Bronchial epithelial cell (primary cell): ENCODE data around the gene SMC5. TPM values are rescaled to one million over a fixed set of nuclear protein-coding genes. Genes with fewer than 3 reads are reported as not detected.
"Not testable (repeated sequence)": the region's sequence is repeated elsewhere in the genome, so short reads cannot be mapped to it uniquely, and the experiment has no call there.

Experiments used
- DNase-seq: peaks from one replicate; pipeline ENCODE4 v3.0.0-alpha.2; 2010; ENCODE audit warnings: low read depth
- FAIRE-seq: peaks from 2 replicates; lab custom pipeline; 2011; peaks lifted over from hg19 to GRCh38; lab: Jason Lieb, UNC
- H3K27me3 ChIP-seq: 2 replicates; pipeline ENCODE4 v1.5.1; 2011; ENCODE audit warnings: low read length; ENCODE audit not compliant: control insufficient read depth, insufficient read depth
- H3K36me3 ChIP-seq: 2 replicates; pipeline ENCODE4 v1.5.1; 2011; ENCODE audit warnings: low read length; ENCODE audit not compliant: control insufficient read depth, insufficient read depth
- H3K4me3 ChIP-seq: 2 replicates; pipeline ENCODE4 v1.5.1; 2011; ENCODE audit warnings: mild to moderate bottlenecking, low read depth, low read length, control low read depth
- total RNA-seq: library from RNA; depleted of rRNA; stranded (reverse); fragments of >200 nt; gene quantifications from 2 replicates; pipeline ENCODE4 v1.2.1, GENCODE V29; 2014
- TF ChIP-seq, protein P1 (sequence below): IDR thresholded peaks from 2 replicates; pipeline ENCODE4 v1.5.1; 2011; ENCODE audit warnings: mild to moderate bottlenecking, moderate library complexity, low read length, control low read depth, inconsistent platforms; ENCODE audit not compliant: insufficient read depth, severe bottlenecking

SMC5 gene
- total RNA-seq, 1 donor from 2014 or later = 16.6 TPM

DNA sequence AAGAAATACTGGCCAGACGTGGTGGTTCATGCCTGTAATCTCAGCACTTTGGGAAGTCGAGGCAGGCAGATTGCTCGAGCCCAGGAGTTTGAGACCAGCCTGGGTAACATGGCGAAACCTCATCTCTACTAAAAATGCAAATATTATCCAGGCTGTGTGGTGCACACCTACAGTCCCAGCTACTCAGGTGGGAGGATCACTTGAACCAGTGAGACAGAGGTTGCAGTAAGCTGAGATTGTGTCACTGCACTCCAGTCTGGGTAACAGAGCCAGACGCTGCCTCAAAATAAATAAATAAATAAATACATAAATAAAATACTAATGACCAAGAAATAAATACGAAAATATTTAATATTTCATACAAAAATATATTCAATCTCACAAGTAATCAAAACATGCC lies 136.9 kb downstream of the SMC5 start:
- no peak for FAIRE-seq
- Histone ChIP-seq H3K27me3 (no peaks in the 10 kb centered on the region), H3K36me3 (peaks cover 1% of the 10 kb centered on the region), H3K4me3 (no peak overlapping the region)
- TF ChIP-seq, protein P1, sequence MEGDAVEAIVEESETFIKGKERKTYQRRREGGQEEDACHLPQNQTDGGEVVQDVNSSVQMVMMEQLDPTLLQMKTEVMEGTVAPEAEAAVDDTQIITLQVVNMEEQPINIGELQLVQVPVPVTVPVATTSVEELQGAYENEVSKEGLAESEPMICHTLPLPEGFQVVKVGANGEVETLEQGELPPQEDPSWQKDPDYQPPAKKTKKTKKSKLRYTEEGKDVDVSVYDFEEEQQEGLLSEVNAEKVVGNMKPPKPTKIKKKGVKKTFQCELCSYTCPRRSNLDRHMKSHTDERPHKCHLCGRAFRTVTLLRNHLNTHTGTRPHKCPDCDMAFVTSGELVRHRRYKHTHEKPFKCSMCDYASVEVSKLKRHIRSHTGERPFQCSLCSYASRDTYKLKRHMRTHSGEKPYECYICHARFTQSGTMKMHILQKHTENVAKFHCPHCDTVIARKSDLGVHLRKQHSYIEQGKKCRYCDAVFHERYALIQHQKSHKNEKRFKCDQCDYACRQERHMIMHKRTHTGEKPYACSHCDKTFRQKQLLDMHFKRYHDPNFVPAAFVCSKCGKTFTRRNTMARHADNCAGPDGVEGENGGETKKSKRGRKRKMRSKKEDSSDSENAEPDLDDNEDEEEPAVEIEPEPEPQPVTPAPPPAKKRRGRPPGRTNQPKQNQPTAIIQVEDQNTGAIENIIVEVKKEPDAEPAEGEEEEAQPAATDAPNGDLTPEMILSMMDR = no peak
- no peak for DNase-seq

- TF ChIP-seq, protein P1 = no peak
- DNase-seq = no peak
- H3K4me3 ChIP-seq = no peak overlapping the region
These were observed 139.4 kb downstream of the SMC5 start for GRCh38 chr9:70398145-70398556.

GRCh38 chr9:70399141-70399540 lies 140.4 kb downstream of the SMC5 start:
- TF ChIP-seq, protein P1 = no peak
- DNase-seq (no peak), FAIRE-seq (no peak)
- Histone ChIP-seq H3K36me3 (peaks cover 1% of the 10 kb centered on the region), H3K4me3 (no peak overlapping the region), H3K27me3 (no peaks in the 10 kb centered on the region)

More at GRCh38 chr9:70398145-70398556, 139.4 kb downstream of the SMC5 start:
- peaks cover 1% of the 10 kb centered on the region for H3K36me3 ChIP-seq
- FAIRE-seq = no peak
- no peaks in the 10 kb centered on the region for H3K27me3 ChIP-seq

GRCh38 chr9:70400107-70400892 lies 141.5 kb downstream of the SMC5 start:
- peaks cover 1% of the 10 kb centered on the region for H3K36me3 ChIP-seq
- DNase-seq (no peak), FAIRE-seq (peak; percentile 86)
- H3K27me3 ChIP-seq = no peaks in the 10 kb centered on the region
- H3K4me3 ChIP-seq = no peak overlapping the region
- TF ChIP-seq, protein P1 = no peak

DNA sequence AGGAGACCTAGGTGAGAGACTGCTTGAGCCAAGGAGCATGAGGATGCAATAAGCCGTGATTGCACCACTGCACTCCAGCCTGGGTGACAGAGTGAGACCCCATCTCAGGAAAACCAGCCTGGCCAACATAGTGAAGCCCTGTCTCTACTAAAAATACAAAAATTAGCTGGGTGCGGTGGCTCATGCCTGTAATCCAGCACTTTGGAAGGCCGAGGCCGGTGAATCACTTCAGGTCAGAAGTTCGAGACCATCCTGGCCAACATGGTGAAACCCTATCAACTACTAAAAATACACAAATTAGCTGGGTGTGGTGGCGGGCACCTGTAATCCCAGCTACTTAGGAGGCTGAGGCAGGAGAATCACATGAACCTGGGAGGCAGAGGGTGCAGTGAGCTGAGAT lies 142.5 kb downstream of the SMC5 start:
- not testable (repeated sequence) for FAIRE-seq

GRCh38 chr9:70402213-70402612 lies 143.4 kb downstream of the SMC5 start:
- TF ChIP-seq, protein P1 = no peak
- no peak for DNase-seq
- Histone ChIP-seq H3K27me3 (no peaks in the 10 kb centered on the region), H3K36me3 (peaks cover 1% of the 10 kb centered on the region), H3K4me3 (no peak overlapping the region)
- FAIRE-seq = no peak

More for the DNA sequence above, 142.5 kb downstream of the SMC5 start:
- H3K36me3 ChIP-seq, H3K27me3 ChIP-seq, DNase-seq, H3K4me3 ChIP-seq: not testable (repeated sequence)
